Activated naive CD4-positive, alpha-beta T cell treated with anti-CD3 and anti-CD28 coated beads, Interleukin-2, amount 50 U/mL, for 24 hours (primary cell): Measurements from ENCODE around the gene KCNJ16.
"Not testable (repeated sequence)": the region's sequence is repeated elsewhere in the genome, so short reads cannot be mapped to it uniquely, and the experiment has no call there.

Experiments
- H3K27ac Mint-ChIP-seq: one replicate; pipeline ENCODE4 v1.8.0; 2021; ENCODE audit warnings: mild to moderate bottlenecking, mixed read lengths
- H3K27me3 Mint-ChIP-seq: one replicate; pipeline ENCODE4 v1.8.0; 2021; ENCODE audit warnings: mixed read lengths
- H3K36me3 Mint-ChIP-seq: one replicate; pipeline ENCODE4 v1.8.0; 2021; ENCODE audit warnings: mixed read lengths
- H3K4me1 Mint-ChIP-seq: one replicate; pipeline ENCODE4 v1.8.0; 2021; ENCODE audit warnings: mixed read lengths
- H3K4me3 Mint-ChIP-seq: one replicate; pipeline ENCODE4 v1.8.0; 2021; ENCODE audit warnings: mild to moderate bottlenecking, mixed read lengths
- H3K9me3 Mint-ChIP-seq: one replicate; pipeline ENCODE4 v1.8.0; 2021; ENCODE audit warnings: mixed read lengths

KCNJ16 gene

GRCh38 chr17:70074956-70075355, at the start of gene KCNJ16:
Gene KCNJ16 (plus strand): TSS chr17:70075225. CDS start chr17:70132088, 56,863 bp downstream.
- H3K27me3 Mint-ChIP-seq = peaks cover 2% of the 10 kb centered on the region
- H3K4me3 Mint-ChIP-seq = no peak within 1 kb of the TSS
- no peaks in the 10 kb centered on the region for H3K9me3 Mint-ChIP-seq
- no peaks in the 10 kb centered on the region for H3K4me1 Mint-ChIP-seq
- no peaks in the 10 kb centered on the region for H3K36me3 Mint-ChIP-seq
- H3K27ac Mint-ChIP-seq = no peak within 1 kb of the TSS

- H3K27me3 Mint-ChIP-seq = peaks cover 2% of the 10 kb centered on the region
- no peaks in the 10 kb centered on the region for H3K9me3 Mint-ChIP-seq
- H3K4me1 Mint-ChIP-seq = no peaks in the 10 kb centered on the region
- no peak overlapping the region for H3K27ac Mint-ChIP-seq
- no peaks in the 10 kb centered on the region for H3K36me3 Mint-ChIP-seq
- H3K4me3 Mint-ChIP-seq = no peak overlapping the region
Measured at GRCh38 chr17:70028397-70028796, 46.6 kb upstream of the KCNJ16 start.

- no peak overlapping the region for H3K27ac Mint-ChIP-seq
- no peaks in the 10 kb centered on the region for H3K4me1 Mint-ChIP-seq
- no peaks in the 10 kb centered on the region for H3K36me3 Mint-ChIP-seq
- H3K4me3 Mint-ChIP-seq = no peak overlapping the region
- H3K9me3 Mint-ChIP-seq = no peaks in the 10 kb centered on the region
- peaks cover 2% of the 10 kb centered on the region for H3K27me3 Mint-ChIP-seq
Measured at GRCh38 chr17:70028978-70029767, 45.9 kb upstream of the KCNJ16 start.

GRCh38 chr17:70030371-70030770, 44.7 kb upstream of the KCNJ16 start:
- H3K4me1 Mint-ChIP-seq = no peaks in the 10 kb centered on the region
- no peaks in the 10 kb centered on the region for H3K36me3 Mint-ChIP-seq
- H3K4me3 Mint-ChIP-seq = no peak overlapping the region
- H3K27ac Mint-ChIP-seq = no peak overlapping the region
- peaks cover 2% of the 10 kb centered on the region for H3K27me3 Mint-ChIP-seq
- no peaks in the 10 kb centered on the region for H3K9me3 Mint-ChIP-seq

- no peaks in the 10 kb centered on the region for H3K4me1 Mint-ChIP-seq
- H3K9me3 Mint-ChIP-seq = no peaks in the 10 kb centered on the region
- H3K4me3 Mint-ChIP-seq = no peak overlapping the region
- H3K36me3 Mint-ChIP-seq = no peaks in the 10 kb centered on the region
- H3K27me3 Mint-ChIP-seq = peaks cover 2% of the 10 kb centered on the region
- H3K27ac Mint-ChIP-seq = no peak overlapping the region
Measured at GRCh38 chr17:70031341-70031740, 43.7 kb upstream of the KCNJ16 start.

- no peak overlapping the region for H3K4me3 Mint-ChIP-seq
- H3K9me3 Mint-ChIP-seq = no peaks in the 10 kb centered on the region
- no peak overlapping the region for H3K27ac Mint-ChIP-seq
- no peaks in the 10 kb centered on the region for H3K4me1 Mint-ChIP-seq
- H3K27me3 Mint-ChIP-seq = peaks cover 2% of the 10 kb centered on the region
- no peaks in the 10 kb centered on the region for H3K36me3 Mint-ChIP-seq
Measured at GRCh38 chr17:70033165-70033564, 41.9 kb upstream of the KCNJ16 start.

- Mint-ChIP-seq H3K4me1 (no peaks in the 10 kb centered on the region), H3K27me3 (no peaks in the 10 kb centered on the region), H3K9me3 (no peaks in the 10 kb centered on the region), H3K4me3 (no peak overlapping the region), H3K27ac (no peak overlapping the region), H3K36me3 (no peaks in the 10 kb centered on the region)
Measured at GRCh38 chr17:70034158-70034557, 40.9 kb upstream of the KCNJ16 start.

- H3K9me3 Mint-ChIP-seq = no peaks in the 10 kb centered on the region
- no peaks in the 10 kb centered on the region for H3K4me1 Mint-ChIP-seq
- no peaks in the 10 kb centered on the region for H3K27me3 Mint-ChIP-seq
- no peaks in the 10 kb centered on the region for H3K36me3 Mint-ChIP-seq
- no peak overlapping the region for H3K4me3 Mint-ChIP-seq
- no peak overlapping the region for H3K27ac Mint-ChIP-seq
Measured at GRCh38 chr17:70037498-70037897, 37.5 kb upstream of the KCNJ16 start.

GRCh38 chr17:70040336-70040735, 34.7 kb upstream of the KCNJ16 start:
- Mint-ChIP-seq H3K9me3 (no peaks in the 10 kb centered on the region), H3K27me3 (peaks cover 1% of the 10 kb centered on the region), H3K4me3 (no peak overlapping the region), H3K4me1 (no peaks in the 10 kb centered on the region), H3K27ac (no peak overlapping the region), H3K36me3 (no peaks in the 10 kb centered on the region)

GRCh38 chr17:70041061-70041460, 34.0 kb upstream of the KCNJ16 start:
- H3K4me3 Mint-ChIP-seq = no peak overlapping the region
- H3K4me1 Mint-ChIP-seq = no peaks in the 10 kb centered on the region
- H3K27ac Mint-ChIP-seq = no peak overlapping the region
- H3K9me3 Mint-ChIP-seq = no peaks in the 10 kb centered on the region
- no peaks in the 10 kb centered on the region for H3K36me3 Mint-ChIP-seq
- H3K27me3 Mint-ChIP-seq = peaks cover 1% of the 10 kb centered on the region

- H3K4me1 Mint-ChIP-seq = no peaks in the 10 kb centered on the region
- no peak overlapping the region for H3K4me3 Mint-ChIP-seq
- H3K27me3 Mint-ChIP-seq = peaks cover 2% of the 10 kb centered on the region
- H3K36me3 Mint-ChIP-seq = no peaks in the 10 kb centered on the region
- H3K27ac Mint-ChIP-seq = no peak overlapping the region
- H3K9me3 Mint-ChIP-seq = no peaks in the 10 kb centered on the region
Measured at GRCh38 chr17:70041540-70041939, 33.5 kb upstream of the KCNJ16 start.

- not testable (repeated sequence) for H3K36me3 Mint-ChIP-seq, H3K9me3 Mint-ChIP-seq, H3K27ac Mint-ChIP-seq, H3K4me3 Mint-ChIP-seq, H3K27me3 Mint-ChIP-seq, H3K4me1 Mint-ChIP-seq
Measured at GRCh38 chr17:70045780-70046179, 29.2 kb upstream of the KCNJ16 start.

- H3K27ac Mint-ChIP-seq = no peak overlapping the region
- H3K9me3 Mint-ChIP-seq = no peaks in the 10 kb centered on the region
- H3K4me3 Mint-ChIP-seq = no peak overlapping the region
- H3K36me3 Mint-ChIP-seq = no peaks in the 10 kb centered on the region
- H3K4me1 Mint-ChIP-seq = no peaks in the 10 kb centered on the region
- H3K27me3 Mint-ChIP-seq = peaks cover 4% of the 10 kb centered on the region
Measured at GRCh38 chr17:70047619-70048419, 27.2 kb upstream of the KCNJ16 start.

- peaks cover 2% of the 10 kb centered on the region for H3K27me3 Mint-ChIP-seq
- H3K36me3 Mint-ChIP-seq = no peaks in the 10 kb centered on the region
- H3K4me3 Mint-ChIP-seq = no peak overlapping the region
- no peak overlapping the region for H3K27ac Mint-ChIP-seq
- no peaks in the 10 kb centered on the region for H3K4me1 Mint-ChIP-seq
- H3K9me3 Mint-ChIP-seq = no peaks in the 10 kb centered on the region
Measured at GRCh38 chr17:70049801-70050591, 25.0 kb upstream of the KCNJ16 start.

GRCh38 chr17:70050931-70051330, 24.1 kb upstream of the KCNJ16 start:
- Mint-ChIP-seq H3K27me3 (peaks cover 2% of the 10 kb centered on the region), H3K36me3 (no peaks in the 10 kb centered on the region)

More at GRCh38 chr17:70050931-70051330, 24.1 kb upstream of the KCNJ16 start:
- H3K4me3 Mint-ChIP-seq = no peak overlapping the region
- H3K9me3 Mint-ChIP-seq = no peaks in the 10 kb centered on the region
- no peaks in the 10 kb centered on the region for H3K4me1 Mint-ChIP-seq
- no peak overlapping the region for H3K27ac Mint-ChIP-seq
